ENCODE data around the gene CCL28. TPM values are rescaled to one million over a fixed set of nuclear protein-coding genes. Genes with fewer than 3 reads are reported as not detected.

The CCL28 gene
- total and polyA plus RNA-seq, 2 donors (not counting 3 experiments of a cell fraction or from before 2014, with no cell fraction given): 1.2 to 1.8 TPM

DNA sequence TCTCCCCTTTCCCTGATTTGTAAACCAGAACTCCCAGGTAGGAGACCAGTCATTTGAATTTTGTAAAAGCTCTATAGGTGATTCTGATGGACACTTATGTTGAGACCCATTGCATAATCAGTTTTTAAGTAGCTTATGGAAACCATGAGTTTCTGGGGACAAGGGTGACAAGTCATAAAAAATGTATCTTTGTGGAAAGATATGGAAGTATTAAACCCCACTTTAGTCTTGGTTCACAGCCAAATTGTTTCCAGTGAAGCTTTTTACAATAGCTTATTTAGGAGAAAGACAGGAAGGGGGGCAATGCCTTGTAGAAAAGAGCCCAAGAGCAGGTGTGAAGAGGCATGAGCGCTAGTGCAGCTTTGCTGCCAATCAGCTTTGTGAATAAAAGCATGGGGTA, 453 bp upstream of the CCL28 start:
- Histone ChIP-seq H3K9me3 (replicated peaks; ENCODE audit: control insufficient read depth, insufficient read depth, low read length) (no peaks in the 10 kb centered on the region), H3K36me3 (ENCODE audit: control insufficient read depth in 2 of 2, extremely low read depth in 1 of 2, insufficient read depth in 2 of 2, low read length in 2 of 2) (no peaks in the 10 kb centered on the region), H3K4me3 (replicated peaks in 1 of 3; ENCODE audit: insufficient read depth in 1 of 3, low read depth in 1 of 3, low read length in 3 of 3) (no peak overlapping the region), H3K9me1 (replicated peaks; ENCODE audit: control insufficient read depth, extremely low read depth, insufficient read depth, low read length) (no peaks in the 10 kb centered on the region), H3K4me2 (ENCODE audit: insufficient read depth, low read length) (no peak overlapping the region), H3K9ac (replicated peaks; ENCODE audit: extremely low read depth, insufficient read depth, low read length) (no peak overlapping the region), H3K4me1 (ENCODE audit: control insufficient read depth, extremely low read depth, insufficient read depth, low read length) (no peaks in the 10 kb centered on the region), H3K79me2 (ENCODE audit: control insufficient read depth, insufficient read depth, low read length) (no peaks in the 10 kb centered on the region), H3K27ac (ENCODE audit: insufficient read depth, low read depth, low read length) (no peak overlapping the region), H2AFZ (ENCODE audit: low read depth, low read length) (no peak overlapping the region), H4K20me1 (replicated peaks; ENCODE audit: control insufficient read depth, extremely low read depth, insufficient read depth, low read length) (no peaks in the 10 kb centered on the region), H3K27me3 (ENCODE audit: control insufficient read depth in 2 of 2, insufficient read depth in 2 of 2, low read length in 2 of 2) (peaks cover 0 to 6% of the 10 kb centered on the region in 2 experiments)
- ChIA-PET POLR2A (no interaction called here), CTCF (interaction anchor here (0.7 to 1.7 kb wide), 4 partner anchors 10 to 23 kb away, joined by 3 to 9 read pairs (median 4); no protein-coding TSS in a partner anchor)
- no peak for TF ChIP-seq JUN (IDR thresholded peaks at IDR 0.05; ENCODE audit: borderline replicate concordance, insufficient read depth, insufficient read length, low read depth)
- TF ChIP-seq, protein P1, sequence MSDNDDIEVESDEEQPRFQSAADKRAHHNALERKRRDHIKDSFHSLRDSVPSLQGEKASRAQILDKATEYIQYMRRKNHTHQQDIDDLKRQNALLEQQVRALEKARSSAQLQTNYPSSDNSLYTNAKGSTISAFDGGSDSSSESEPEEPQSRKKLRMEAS (IDR thresholded peaks at IDR 0.05; ENCODE audit: insufficient read depth, insufficient read length): no peak
- no peak for TF ChIP-seq MYC (IDR thresholded peaks at IDR 0.05; ENCODE audit: low read depth, low read length)
- TF ChIP-seq FOS (IDR thresholded peaks at IDR 0.05; ENCODE audit: borderline replicate concordance, insufficient read depth, low read length): no peak
- TF ChIP-seq GATA2 (IDR thresholded peaks at IDR 0.05; ENCODE audit: insufficient read depth, insufficient read length, low read depth, low read length): no peak
- TF ChIP-seq EZH2 (IDR thresholded peaks at IDR 0.05; ENCODE audit: borderline replicate concordance, low read depth, low read length, severe bottlenecking): no peak
- no peak for TF ChIP-seq POLR2A (IDR thresholded peaks at IDR 0.05; ENCODE audit: low read depth, low read length)
- BruUV-seq (replicated peaks): no TSS peak
- dilution Hi-C loops (cut with MboI; ENCODE audit: extremely low pct_ligation_motif_present, low sequenced_read_pairs) (no loop called here), intact Hi-C loops (cut with micrococcal nuclease) (no loop called here)
- FAIRE-seq (no peak), DNase-seq (ENCODE audit: low read depth, low spot score) (no peak)

DNA sequence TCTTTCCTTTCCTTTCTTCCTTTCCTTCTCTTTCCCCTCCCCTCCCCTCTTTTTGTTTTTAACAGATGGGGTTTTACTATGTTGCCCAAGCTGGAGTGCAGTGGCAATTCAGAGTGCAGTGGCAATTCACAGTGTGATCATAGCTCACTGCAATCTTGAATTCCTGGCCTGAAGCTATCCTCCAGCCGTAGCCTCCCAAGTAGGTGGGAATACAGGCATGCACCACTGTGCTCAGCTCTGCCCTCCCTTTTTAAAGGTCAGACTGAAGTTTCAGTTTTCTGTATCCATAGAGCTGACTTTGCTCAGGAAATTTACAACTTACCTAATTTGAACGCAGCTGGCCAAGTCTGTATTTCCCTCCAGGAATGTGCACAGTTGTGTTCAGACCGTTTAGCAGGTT, 696 bp downstream of the CCL28 start:
- no peaks in the 10 kb centered on the region for H4K20me1 ChIP-seq (replicated peaks; ENCODE audit: control insufficient read depth, extremely low read depth, insufficient read depth, low read length)
- no peak overlapping the region for H3K27ac ChIP-seq (ENCODE audit: insufficient read depth, low read depth, low read length)
- ChIA-PET CTCF (interaction anchor here (1.7 kb wide), 1 partner anchor 12 kb away, joined by 4 read pairs; no protein-coding TSS in a partner anchor), POLR2A (no interaction called here)
- H3K9me3 ChIP-seq (replicated peaks; ENCODE audit: control insufficient read depth, insufficient read depth, low read length): no peaks in the 10 kb centered on the region
- dilution Hi-C loops (cut with MboI; ENCODE audit: extremely low pct_ligation_motif_present, low sequenced_read_pairs): no loop called here
- H3K4me1 ChIP-seq (ENCODE audit: control insufficient read depth, extremely low read depth, insufficient read depth, low read length): no peaks in the 10 kb centered on the region
- no peaks in the 10 kb centered on the region for H3K79me2 ChIP-seq (ENCODE audit: control insufficient read depth, insufficient read depth, low read length)
- no peak overlapping the region for H3K4me2 ChIP-seq (ENCODE audit: insufficient read depth, low read length)
- H3K27me3 ChIP-seq (ENCODE audit: control insufficient read depth in 2 of 2, insufficient read depth in 2 of 2, low read length in 2 of 2): peaks cover 0 to 3% of the 10 kb centered on the region in 2 experiments
- no peak overlapping the region for H2AFZ ChIP-seq (ENCODE audit: low read depth, low read length)
- H3K9me1 ChIP-seq (replicated peaks; ENCODE audit: control insufficient read depth, extremely low read depth, insufficient read depth, low read length): no peaks in the 10 kb centered on the region
- no peaks in the 10 kb centered on the region for H3K36me3 ChIP-seq (ENCODE audit: control insufficient read depth in 2 of 2, extremely low read depth in 1 of 2, insufficient read depth in 2 of 2, low read length in 2 of 2)
- BruUV-seq (replicated peaks): no TSS peak
- intact Hi-C loops (cut with micrococcal nuclease): no loop called here
- DNase-seq (ENCODE audit: low read depth, low spot score): no peak
- no peak overlapping the region for H3K4me3 ChIP-seq (replicated peaks in 1 of 3; ENCODE audit: insufficient read depth in 1 of 3, low read depth in 1 of 3, low read length in 3 of 3)
- TF ChIP-seq FOS (IDR thresholded peaks at IDR 0.05; ENCODE audit: borderline replicate concordance, insufficient read depth, low read length): no peak
- no peak for TF ChIP-seq MYC (IDR thresholded peaks at IDR 0.05; ENCODE audit: low read depth, low read length)
- TF ChIP-seq EZH2 (IDR thresholded peaks at IDR 0.05; ENCODE audit: borderline replicate concordance, low read depth, low read length, severe bottlenecking): no peak
- TF ChIP-seq, protein P2, sequence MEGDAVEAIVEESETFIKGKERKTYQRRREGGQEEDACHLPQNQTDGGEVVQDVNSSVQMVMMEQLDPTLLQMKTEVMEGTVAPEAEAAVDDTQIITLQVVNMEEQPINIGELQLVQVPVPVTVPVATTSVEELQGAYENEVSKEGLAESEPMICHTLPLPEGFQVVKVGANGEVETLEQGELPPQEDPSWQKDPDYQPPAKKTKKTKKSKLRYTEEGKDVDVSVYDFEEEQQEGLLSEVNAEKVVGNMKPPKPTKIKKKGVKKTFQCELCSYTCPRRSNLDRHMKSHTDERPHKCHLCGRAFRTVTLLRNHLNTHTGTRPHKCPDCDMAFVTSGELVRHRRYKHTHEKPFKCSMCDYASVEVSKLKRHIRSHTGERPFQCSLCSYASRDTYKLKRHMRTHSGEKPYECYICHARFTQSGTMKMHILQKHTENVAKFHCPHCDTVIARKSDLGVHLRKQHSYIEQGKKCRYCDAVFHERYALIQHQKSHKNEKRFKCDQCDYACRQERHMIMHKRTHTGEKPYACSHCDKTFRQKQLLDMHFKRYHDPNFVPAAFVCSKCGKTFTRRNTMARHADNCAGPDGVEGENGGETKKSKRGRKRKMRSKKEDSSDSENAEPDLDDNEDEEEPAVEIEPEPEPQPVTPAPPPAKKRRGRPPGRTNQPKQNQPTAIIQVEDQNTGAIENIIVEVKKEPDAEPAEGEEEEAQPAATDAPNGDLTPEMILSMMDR (IDR thresholded peaks at IDR 0.05; ENCODE audit: extremely low read depth in 1 of 2, insufficient read depth in 1 of 2, low read depth in 1 of 2, low read length in 2 of 2): no peak
- no peak overlapping the region for H3K9ac ChIP-seq (replicated peaks; ENCODE audit: extremely low read depth, insufficient read depth, low read length)
- no peak for FAIRE-seq

Data from endothelial cell of umbilical vein (primary cell).